PC-3 (cell line): ENCODE measurements around the gene RAB11FIP4.

Experiments
- EZH2 ChIP-seq: fragments of 300-600 bp; sonication (generic); IDR thresholded peaks from one replicate; pipeline ENCODE4 v1.6.1; 2017; ENCODE audit warnings: antibody characterized with exemption, mild to moderate bottlenecking, low read length; ENCODE audit not compliant: unreplicated experiment
- TF ChIP-seq, protein P1 (sequence below): fragments of 300-600 bp; sonication (generic); conservative IDR thresholded peaks from 2 replicates; pipeline ENCODE4 v1.5.1; 2017; ENCODE audit warnings: antibody characterized with exemption, low read depth, mild to moderate bottlenecking, low read length

DNA sequence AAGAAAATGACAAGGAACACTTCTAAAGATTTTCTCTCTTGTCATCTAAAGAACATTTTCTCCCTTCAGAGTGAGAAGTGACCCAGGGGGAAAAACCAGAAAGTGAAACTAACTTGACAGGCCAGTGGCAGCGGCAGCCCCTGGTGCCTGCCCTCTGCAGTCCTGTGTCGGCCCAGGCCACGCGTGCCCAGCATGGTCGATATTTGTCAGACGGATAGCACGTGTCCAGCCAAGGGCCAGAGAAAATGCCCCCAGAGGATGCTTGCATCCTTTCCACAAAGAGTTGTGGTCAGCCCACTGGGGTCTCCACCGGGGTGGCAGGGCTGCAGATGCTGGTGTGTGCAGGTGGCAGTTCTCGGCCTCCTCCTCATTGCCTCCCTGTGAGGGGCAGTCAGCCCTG, 176.6 kb downstream of the RAB11FIP4 start:
- TF ChIP-seq, protein P1, sequence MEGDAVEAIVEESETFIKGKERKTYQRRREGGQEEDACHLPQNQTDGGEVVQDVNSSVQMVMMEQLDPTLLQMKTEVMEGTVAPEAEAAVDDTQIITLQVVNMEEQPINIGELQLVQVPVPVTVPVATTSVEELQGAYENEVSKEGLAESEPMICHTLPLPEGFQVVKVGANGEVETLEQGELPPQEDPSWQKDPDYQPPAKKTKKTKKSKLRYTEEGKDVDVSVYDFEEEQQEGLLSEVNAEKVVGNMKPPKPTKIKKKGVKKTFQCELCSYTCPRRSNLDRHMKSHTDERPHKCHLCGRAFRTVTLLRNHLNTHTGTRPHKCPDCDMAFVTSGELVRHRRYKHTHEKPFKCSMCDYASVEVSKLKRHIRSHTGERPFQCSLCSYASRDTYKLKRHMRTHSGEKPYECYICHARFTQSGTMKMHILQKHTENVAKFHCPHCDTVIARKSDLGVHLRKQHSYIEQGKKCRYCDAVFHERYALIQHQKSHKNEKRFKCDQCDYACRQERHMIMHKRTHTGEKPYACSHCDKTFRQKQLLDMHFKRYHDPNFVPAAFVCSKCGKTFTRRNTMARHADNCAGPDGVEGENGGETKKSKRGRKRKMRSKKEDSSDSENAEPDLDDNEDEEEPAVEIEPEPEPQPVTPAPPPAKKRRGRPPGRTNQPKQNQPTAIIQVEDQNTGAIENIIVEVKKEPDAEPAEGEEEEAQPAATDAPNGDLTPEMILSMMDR, result no peak
- TF ChIP-seq EZH2, result no peak
